T follicular helper cell (primary cell): ENCODE data around the gene GPR15.
A peak's percentile ranks its signal among the peaks of the same experiment; 100 is the strongest.

Source experiments
- DNase-seq: peaks from one replicate; pipeline ENCODE4 v3.0.0-alpha.2; 2020; ENCODE audit warnings: low read depth

Gene GPR15

DNA sequence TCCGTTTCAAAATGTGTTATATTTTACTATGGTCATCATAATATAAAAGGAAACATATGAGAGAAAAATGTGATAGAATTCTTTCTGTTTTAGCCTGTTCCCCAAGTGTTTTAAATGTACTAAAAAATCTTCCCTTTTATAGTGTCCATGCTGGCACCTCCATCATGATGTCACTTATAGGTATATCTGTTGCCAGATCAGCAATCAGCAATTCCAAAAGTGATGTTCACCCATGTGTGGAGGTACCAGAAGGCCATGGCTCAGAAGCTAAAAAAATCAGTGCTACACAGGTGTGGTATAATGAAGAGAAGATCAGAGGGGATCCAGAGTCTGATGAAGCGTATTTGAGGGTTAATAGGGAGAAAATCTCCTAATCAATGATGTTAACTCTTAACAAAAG, 1.1 kb upstream of the GPR15 start:
- DNase-seq, result no peak

DNA sequence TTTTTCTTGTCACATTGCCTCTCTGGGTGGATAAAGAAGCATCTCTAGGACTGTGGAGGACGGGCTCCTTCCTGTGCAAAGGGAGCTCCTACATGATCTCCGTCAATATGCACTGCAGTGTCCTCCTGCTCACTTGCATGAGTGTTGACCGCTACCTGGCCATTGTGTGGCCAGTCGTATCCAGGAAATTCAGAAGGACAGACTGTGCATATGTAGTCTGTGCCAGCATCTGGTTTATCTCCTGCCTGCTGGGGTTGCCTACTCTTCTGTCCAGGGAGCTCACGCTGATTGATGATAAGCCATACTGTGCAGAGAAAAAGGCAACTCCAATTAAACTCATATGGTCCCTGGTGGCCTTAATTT, 478 bp downstream of the GPR15 start:
- no peak for DNase-seq

DNA sequence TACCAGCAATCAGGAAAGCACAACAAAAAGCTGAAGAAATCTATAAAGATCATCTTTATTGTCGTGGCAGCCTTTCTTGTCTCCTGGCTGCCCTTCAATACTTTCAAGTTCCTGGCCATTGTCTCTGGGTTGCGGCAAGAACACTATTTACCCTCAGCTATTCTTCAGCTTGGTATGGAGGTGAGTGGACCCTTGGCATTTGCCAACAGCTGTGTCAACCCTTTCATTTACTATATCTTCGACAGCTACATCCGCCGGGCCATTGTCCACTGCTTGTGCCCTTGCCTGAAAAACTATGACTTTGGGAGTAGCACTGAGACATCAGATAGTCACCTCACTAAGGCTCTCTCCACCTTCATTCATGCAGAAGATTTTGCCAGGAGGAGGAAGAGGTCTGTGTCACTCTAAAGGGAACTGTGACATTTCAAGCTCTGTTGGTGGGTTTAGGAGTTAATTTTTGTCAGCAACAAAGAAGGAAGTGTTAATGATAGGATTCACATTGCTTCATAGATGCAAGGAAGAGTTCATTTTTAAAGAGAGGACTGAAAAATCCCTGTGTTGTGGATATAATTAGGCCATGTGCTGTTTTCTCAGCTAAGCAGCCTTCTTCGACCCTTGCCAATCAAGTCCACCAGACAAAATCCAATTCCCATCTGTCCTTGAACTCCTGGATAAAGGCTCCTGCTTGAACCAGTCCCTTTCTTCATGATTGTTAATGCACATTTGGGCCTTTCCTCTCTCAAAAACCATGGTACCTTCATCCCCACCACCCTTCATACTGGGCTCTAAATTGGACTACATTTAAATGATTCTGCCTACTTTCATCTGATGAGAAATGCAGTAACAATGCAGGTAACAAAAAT, 1.2 kb downstream of the GPR15 start:
- no peak for DNase-seq

DNA sequence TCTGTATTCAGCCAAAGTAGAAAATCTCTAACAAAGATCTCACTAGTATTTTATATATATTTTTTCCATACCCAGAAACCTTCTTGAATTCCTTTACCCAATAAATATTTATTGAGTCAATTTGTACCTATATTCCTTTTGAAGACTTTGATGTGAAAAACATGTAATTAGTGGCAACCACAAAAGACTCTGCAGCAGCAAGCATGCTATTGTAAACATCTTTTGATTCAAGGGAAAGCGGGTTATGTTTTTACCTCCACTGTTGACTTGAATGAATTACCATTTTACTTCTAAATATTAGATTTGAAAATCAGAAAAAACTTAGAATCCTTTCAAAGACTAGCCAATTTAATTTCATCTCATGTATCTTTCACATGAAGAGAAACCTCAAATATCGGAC, 2.4 kb downstream of the GPR15 start:
- DNase-seq, result no peak

DNA sequence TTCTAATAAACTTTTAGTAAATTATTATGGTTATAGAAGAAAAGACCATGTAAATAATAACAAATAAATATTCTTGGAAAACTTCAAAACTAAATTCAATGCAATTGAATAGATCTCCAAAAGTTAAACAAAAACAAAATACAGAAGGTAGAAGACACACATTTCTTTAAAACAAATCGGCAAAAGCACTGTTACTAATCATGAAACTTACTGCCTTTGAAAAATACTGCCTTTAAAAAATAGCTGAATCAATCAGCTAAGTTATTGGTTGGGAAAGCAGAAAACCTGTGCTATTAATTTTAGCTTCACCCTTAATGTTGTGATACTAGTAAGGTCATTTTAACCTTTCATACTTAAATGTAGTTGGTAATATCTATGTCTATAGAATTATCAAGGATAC, 3.0 kb downstream of the GPR15 start:
- no peak for DNase-seq

DNA sequence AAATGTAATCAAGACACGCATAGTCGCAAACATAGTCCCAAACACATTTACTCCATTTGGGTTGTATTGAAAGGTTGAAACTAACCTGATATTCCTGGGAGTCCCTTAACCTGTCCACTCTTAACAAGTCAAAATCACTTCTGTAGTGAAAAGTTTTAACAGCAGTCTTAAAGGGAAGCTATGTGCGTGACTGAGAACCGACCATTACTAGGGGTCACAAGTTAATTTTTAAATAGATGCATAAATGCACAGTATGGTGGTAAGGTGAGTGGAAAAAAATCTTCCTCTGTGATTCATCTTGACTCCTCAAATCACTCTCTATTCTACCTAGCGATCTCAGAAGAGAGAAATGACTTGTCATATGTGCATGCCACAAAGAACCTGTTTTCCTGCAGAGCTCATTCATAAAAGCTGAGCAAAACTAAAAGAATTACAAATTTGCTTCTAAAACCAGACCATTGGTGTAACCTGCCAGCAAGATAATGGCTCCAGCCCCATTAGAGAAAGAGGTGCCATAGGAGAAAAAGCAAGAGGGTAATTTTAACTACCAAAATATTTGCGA, 4.8 kb downstream of the GPR15 start:
- DNase-seq, result no peak

DNA sequence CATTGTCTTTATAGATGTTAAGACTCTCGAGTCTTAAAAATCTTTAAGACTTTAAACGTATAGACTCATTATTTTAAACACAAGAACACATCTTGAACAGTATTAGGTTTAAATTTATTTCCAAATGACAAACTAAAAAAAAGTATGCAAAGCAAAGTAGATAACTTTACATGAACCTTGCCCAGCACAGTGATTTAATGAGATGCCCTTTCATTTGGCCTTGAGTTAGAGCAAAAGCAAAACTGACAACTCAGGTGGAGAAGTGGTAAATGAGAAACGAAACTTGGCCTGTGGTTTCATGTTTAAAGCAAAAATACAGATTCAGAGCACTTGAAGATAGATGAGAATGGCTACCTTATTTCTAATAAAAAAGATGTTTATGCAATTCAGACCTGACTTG, 8.6 kb downstream of the GPR15 start:
- no peak for DNase-seq

DNA sequence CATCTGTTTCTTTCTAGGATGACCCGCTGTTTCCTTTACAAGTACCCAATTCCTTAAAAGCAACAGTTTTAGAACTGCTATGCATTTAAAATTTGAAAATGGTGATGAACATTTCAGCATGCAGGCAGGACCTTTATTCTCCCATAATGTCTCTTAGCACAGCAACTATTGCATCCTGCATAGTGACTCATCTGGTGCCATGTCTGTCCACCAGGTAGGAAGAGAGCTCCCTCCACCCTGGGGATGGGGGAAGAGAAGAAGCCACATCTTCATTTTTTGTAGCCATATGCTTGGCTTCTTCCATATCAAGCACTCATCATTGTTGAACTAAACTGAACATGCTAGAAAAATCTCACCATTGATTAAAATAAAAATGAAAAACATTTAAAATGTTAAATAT, 9.9 kb downstream of the GPR15 start:
- DNase-seq, result no peak

DNA sequence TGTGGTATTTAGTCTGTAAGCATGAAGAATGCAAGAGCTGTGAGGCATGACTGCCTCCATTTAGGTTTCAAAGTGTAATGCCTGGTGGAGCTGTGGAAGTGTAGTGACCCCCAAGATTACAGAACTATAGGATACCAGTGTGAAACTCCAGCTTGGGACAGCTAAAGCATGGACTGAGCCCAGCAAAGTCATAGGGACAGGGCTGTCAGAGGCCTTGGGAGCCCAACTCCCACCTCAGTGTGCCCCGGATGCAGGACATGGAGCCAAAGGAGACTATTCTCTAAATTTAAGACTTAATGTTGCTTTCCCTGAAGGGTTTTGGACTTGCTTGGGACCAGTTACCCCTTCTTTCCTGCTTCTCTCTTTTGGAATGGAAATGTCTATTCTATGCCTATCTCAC, 10.8 kb downstream of the GPR15 start:
- no peak for DNase-seq

DNA sequence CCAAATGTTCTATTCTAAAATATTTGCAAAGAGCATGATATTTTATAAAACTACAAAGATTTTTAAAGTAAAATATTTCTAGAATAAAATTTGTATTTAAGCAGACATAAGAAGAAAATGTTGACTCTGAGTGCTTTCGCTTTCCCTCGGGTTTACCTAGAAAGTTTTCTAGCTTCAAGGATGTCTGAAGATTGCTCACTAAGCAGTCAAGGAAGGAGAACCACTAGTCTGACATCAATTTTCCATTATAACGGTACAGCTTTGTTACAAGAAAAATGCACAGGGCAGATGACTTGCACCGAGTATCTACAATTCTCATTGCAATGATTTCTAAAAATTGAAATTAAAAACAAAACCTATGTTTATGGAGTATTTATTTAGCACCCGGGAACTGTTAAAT, 14.2 kb downstream of the GPR15 start:
- DNase-seq, result no peak

DNA sequence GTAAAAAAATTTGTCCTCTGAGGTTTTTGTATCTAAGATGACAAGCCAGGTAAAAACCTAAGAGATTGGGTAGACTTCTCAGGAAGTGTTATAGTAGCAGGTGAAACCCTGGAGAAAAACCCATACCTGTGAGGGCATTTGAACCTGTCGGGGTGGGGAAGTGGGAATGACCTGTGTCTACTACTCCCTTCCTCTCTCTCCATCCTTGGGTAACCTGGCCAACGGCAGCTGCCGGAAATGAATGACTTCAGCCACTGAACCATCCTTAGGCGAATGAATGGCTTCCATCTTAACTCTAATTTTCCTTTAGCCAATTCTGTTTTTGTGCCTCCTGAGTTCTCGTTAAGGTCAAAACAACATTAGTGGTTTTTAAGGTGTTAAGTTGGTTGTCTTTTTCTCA, 16.8 kb downstream of the GPR15 start:
- DNase-seq, result no peak

DNA sequence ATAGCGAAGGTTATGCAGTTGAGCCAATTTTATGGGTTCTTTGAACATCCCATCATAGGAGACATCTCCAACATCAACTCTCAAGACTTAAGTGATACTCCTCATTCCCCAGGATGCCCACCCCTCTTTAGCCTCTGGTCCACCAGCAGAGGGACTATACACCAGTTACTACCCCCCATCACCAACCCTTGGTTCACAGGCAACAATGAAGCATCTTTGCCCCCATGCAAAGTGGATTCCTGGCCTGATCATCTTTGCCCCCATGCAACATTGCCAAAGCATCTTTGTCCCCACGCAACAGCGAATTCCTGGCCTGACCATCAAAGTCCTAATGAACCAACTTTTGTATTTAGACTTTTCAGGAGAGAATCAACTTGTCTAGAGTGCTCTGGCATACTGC, 19.1 kb downstream of the GPR15 start:
- DNase-seq, result no peak

DNA sequence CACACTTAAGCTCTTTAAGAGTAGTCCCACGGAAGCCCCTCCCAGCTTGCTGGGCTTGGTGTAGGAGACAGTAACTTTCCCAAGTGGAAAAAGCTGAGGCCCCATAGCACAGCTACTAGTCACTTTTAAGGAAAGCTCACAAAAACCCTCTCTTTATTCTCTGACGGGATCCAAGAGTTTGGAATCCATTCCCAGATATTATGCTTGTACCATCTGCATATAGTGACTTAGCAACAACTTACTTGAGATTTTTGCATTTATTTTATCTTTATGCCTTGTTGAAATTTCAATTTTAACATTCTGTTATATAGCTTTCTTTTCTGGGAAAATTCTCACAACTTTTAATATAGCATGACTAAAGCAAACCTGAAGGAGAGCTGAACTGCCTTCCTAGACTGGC, 19.5 kb downstream of the GPR15 start:
- no peak for DNase-seq

DNA sequence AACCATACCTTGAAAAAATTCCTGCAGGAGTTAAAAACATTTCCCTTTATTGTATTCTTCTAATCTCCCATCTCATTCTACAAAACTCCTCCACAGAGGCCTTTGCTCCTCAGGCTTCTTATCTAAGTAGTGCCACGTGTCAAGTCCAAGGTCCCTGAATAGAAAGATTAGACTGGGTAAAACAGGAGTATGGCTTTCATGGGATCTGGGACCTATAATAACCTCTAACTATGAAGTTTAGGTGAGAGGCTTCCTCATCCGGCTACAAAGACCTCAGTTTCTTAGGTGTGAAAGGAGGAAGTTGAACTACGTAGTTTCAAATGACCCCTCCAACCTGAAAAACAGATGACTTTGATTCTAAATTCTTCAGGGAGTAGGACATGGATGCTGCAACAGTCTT, 20.0 kb downstream of the GPR15 start:
- no peak for DNase-seq

DNA sequence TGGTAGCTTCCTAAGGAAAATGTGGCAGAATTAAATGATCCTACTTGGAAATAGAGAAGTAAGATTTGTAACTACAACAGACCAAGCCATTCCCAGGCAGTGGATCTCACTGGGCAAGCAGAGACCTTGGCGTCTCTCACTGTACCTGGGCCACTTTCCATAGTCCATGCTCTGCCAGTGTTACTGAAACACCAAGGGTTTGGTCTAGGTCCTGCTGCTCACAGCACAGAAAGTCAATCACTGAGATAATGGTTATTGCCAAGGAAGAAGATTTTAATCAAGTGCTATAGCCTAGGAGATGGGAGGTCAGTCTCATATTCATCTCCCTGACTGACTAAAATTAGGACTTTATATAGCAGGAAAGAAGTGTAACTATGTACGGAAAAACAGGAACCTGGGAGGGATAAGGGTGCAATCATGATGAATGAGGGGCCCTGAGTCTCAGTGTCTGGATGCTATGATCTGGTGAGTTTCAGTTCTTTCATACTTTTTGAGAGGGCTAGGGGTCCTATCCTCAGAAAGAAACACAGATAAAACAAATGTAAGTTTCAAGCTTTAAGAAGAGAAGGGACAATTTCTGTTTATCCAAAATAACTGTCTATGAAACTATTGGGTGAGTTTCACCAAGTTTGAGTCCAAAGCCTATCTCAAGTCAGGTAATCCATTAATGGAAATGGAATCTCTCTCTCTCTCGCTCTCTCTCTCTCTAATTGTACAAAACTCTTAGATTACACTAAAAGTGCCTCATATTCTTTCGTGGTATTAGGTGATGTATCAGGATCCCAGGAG, 20.6 kb downstream of the GPR15 start:
- DNase-seq, result no peak

DNA sequence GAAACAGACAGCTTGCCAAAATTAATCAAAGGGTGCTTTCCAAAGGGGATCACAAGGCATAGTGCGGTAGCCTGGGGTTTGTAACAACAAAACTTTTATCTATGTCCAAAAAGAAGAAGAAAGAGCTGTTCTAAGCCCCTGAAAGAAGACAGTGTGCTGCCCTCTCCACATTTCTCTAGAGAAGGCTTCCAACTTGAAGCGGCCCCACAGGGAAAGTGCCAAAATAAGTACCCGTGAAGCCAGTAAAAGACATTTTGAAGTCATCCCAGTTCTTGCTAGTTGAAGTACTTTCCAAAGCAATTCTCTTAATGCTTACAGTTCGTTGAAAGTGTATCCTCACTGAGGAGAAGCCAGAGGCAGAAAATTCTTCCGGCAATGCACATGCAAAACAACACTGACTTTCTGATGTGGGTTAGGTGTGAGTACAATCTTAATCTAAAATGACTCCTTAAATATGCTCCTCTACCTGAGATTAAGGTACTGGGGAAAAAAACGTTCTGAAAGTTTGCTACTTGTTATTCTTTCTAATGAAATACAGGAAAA, 21.3 kb downstream of the GPR15 start:
- DNase-seq, result no peak

DNA sequence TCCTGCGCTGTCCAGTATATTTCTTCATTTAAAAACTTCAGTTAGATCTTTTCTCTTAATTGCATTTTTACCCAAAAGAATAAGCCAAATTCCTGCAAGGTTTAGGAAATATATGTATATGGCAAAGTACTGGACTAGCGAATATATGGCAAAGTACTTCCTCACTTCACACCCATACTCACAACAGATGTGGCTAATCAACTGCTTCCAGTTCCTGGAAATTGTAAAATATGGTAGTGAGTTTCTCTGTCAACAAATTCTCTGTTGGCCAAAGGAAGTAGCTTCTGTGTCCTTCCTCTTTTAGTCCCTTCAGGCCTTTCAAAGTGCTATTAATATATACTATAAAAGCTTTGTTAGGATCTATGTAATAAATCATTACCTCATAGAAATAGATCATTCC, 22.0 kb downstream of the GPR15 start:
- DNase-seq, result no peak

DNA sequence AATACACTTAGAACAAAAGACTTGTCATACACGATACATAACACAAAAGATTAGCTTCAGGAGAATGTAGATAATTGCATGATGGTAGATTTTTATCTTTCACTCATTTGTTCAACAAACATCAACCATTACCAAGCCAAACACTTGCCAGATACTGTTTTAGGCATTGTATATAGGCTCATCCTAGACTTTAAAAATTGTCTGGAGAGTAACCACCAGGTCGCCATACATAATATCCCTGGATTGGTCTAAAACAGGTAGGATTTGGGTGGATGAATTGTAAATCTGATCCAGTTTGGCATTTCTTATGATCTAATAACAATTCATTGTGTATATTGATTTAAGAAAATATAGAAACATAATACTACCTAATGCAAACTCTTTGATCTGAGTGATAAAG, 22.8 kb downstream of the GPR15 start:
- no peak for DNase-seq

DNA sequence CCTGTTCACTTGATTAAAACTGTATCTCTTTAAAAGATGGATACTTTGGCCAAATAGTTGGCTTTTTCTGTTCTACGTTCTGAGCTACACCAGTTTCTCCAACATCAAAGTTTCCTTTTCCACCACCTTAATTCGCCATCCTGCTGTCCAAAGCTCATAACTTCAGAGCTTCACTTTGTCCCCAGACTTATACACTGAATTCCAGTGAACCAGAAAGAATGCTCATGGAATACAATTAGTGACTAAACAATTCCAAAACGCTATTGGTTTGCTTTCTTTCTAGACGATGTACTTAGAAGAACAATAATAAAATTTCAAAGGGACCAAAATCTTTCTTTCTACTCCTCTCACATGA, 23.2 kb downstream of the GPR15 start:
- DNase-seq, result no peak

DNA sequence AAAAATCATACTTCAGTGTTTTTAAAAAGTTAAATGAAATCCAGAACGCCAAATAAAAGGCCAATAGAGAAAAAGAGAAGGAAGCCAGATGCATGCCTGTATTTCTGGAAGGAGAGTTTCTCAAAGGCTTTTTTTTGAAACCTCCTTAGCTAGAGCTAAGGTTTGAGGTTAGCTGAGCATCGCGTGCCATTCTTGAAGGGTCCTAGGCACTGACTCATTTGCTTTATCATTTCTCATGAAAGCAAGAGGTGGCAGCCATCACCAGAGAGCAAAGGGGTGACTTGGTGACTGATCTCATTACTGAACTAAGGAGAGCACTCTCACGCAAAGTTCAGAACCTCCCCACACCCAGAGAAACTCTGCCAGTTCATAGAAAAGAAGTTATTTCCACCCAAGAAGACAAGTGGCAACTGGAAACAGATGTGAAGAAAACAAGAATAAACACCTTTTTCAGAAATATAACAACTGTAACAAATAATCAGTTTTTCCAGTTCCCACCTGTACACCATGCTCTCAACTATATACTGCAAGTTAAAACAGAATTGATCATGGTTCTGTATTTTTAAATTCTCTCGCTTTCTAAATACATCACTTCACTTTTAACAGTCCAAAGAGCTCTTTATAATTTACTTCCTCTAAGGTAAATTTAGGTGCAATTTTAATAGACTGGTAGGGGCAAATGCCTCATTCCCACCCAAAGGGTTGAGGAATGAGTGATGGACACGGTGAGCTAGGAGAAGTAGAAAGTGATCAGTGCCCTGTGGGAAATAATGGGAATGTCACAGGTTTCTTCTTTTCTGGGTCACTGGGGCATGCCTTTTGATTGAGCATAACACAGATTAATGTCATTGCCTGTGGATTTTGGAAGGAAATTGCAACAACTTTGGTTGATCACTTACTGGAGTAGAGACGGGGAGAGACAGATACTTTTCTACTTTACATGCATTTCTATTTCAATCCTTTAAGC, 24.7 kb downstream of the GPR15 start:
- DNase-seq, result peak; percentile 25

DNA sequence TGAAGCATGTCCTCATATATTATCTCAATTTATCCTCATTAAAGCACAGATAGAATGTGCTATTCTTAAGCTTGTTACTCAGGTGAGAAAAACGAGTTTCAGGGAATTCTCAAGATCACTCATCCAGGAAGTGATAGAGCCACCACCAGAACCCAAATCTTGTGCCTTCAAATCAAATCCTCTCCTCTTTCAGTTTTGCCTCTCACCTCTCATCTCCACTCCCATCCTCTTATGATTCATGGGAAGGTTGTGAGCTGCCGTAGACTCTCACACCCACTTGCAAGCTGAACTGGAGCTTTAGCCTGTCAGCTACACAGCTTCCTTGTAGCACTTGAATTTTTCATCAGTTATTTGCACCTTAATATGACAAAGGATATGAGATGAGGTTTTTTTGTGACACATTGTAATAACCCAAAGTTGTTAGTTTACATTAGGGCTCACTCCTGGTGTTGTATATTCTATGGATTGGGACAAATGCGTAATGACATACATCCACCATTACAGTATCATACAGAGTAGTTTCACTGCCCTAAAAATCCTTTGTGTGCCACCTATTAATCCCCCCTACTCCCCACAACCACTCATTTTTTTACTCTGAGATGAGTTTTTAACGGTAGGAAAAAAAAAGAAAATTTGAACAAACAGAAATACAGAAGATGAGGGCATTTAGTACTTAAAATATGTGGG, 25.7 kb downstream of the GPR15 start:
- DNase-seq, result no peak
